GM12872 (cell line): Measurements from ENCODE around the gene CELF2.

Source experiments
- TF ChIP-seq, protein P1 (sequence below): IDR thresholded peaks from 3 replicates; pipeline ENCODE4 v1.5.1; 2011; ENCODE audit warnings: low read depth, mild to moderate bottlenecking, low read length, moderate library complexity; ENCODE audit not compliant: insufficient read depth

Gene CELF2

DNA sequence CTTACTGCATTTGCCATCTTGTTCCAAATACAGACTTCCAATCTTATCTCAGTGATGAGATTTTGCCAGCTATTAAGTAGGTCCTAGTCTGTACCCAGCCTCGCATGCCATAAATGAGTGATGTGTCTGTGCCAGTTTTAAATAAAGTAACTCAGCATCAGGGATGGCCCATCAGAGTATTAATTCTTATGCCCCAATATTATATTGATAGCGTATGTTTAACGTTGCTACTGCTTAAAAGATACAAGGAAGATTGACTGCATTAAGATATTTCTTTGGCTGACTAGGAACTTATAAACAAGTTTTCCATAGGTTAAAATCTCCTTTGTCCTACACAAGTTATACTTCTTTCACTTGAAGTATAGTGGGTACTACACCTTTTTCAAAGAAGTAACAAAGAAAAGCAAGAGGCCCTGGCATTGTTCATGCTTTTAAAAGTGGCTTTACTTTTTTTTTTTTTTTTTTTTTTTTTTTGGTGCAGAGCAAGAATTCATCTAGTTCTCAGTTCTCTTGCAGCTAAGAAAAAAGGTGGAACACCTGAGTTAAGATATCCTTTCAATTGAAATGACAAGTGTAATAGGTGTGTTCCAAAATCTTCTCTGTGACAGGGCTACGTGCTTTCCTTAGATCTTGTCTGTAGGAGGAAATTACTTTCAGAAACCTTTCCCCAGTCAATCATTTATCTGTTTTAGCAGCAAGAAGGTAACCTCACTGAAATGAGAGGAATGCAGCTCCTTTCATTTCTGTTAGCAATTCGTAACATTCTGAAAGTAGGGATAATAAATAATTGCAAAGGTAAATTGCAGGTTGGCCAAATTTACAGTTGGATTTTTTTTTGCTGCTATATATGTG, 245.0 kb downstream of the CELF2 start:
- TF ChIP-seq, protein P1, sequence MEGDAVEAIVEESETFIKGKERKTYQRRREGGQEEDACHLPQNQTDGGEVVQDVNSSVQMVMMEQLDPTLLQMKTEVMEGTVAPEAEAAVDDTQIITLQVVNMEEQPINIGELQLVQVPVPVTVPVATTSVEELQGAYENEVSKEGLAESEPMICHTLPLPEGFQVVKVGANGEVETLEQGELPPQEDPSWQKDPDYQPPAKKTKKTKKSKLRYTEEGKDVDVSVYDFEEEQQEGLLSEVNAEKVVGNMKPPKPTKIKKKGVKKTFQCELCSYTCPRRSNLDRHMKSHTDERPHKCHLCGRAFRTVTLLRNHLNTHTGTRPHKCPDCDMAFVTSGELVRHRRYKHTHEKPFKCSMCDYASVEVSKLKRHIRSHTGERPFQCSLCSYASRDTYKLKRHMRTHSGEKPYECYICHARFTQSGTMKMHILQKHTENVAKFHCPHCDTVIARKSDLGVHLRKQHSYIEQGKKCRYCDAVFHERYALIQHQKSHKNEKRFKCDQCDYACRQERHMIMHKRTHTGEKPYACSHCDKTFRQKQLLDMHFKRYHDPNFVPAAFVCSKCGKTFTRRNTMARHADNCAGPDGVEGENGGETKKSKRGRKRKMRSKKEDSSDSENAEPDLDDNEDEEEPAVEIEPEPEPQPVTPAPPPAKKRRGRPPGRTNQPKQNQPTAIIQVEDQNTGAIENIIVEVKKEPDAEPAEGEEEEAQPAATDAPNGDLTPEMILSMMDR = no peak

DNA sequence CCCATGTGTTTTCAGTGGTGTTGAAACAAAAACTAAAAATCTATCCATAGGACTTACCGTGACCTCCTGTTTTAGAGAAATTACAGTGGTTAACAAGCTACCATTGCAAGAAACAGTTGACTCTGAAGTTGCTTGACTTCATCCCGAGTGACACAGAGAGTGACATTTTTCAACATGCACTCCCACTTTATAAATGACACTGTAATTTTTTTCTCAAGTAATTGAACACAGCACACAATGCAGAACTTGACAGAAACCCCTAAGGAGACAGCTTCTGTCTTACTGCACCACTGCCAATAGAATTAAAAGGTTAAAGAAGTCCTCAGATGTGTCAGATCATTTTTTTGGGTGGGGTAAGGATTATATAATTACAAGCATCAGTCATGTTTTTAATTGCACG, 246.1 kb downstream of the CELF2 start:
- TF ChIP-seq, protein P1 = no peak

DNA sequence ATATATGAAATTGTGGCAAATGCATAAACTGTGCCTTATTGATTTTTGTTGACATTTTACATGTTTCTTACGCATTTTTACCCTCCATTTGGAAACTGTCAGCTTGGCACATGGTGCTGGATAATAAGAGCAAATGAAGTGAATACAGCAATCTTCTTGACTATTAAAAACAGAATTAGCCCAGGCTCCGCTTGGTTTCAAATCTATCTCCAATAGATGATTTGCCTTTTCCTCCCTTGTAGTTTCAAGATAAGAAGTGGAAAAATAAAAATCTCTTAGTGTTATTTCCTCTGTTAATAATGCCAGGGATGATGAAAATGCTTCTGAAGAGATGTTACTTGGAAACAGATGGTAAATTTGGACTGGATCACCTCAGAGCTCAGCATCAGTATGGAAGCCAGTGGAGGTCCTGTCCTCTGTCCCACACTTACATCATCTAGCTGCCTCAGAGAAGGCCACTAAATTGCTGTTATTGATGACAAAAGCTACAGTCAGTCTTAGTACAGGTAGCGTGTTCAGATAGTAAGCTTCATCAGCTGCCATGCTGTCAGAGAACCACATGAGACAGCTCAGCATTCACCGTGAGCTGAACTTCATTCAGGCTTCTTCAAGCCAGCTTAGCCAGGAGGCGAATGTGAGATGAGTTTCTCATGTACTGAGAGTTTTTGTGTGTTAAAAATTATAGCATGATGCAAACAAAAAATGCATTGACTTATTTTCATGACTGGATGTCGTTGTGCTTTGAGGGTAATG, 246.8 kb downstream of the CELF2 start:
- TF ChIP-seq, protein P1 = no peak

DNA sequence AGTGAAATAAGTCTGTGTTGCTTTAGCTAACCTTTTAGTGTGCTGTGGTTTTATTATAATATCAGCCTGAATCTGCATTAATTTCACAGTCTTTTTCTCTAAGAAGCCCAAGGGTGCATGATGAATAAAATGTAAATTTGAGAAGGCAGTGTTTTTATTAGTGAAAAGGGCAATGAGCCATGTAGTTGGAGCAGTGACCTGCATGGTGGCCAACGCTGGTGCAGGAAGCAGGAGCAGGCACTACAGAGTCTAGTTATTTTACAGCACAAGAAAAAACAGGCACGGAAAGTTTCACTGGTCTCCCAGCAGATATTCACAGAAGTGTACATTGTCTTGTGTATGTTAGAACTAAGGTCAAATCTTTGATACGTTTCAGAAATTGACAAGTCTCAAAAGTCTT, 247.8 kb downstream of the CELF2 start:
- TF ChIP-seq, protein P1 = no peak

DNA sequence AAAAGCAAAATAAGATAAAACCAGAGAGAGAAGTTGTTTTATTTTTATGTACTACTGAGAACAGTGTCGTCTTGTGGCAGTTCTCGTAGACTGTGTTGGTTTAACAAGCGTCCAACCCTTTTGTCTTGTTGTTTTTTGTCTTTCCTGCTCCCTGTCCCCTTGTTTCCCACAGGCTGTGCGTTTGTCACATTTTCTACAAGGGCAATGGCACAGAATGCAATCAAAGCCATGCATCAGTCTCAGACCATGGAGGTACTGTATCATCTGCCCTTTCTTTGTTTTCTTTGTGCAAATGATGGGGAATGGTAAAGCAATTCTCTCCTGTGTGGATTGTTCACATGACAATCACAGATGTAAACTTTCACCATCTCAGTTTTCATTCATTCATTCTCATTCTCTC, 248.8 kb downstream of the CELF2 start:
- TF ChIP-seq, protein P1 = no peak

DNA sequence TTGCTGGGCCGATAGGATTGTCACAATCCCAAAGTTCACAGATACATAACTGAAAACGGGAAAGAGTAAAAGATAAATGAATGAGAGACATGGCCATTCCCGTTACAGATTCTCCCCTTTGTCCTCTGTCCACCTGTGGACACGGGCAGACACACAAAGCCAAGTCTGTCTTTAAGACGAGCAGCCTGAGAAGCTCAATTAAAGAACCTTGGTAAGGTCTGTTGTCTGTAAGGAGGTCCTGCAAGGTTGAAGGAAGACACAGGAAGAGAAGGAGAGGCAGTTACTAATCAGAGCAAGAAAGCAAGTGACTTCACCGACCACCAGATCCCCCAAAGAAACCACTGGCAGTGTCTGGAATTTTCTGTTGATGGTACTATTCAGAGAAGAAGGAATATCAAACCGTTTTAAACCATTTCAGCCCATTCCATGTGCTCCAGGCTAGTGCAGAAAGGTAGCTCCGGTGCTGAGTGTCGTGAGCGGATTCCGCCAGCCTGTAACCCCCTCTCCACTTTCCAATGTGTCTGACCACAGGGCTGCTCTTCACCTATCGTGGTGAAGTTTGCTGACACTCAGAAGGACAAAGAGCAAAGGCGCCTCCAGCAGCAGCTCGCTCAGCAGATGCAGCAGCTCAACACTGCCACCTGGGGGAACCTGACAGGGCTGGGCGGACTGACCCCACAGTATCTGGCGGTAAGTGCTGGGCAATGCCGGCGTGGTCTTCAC, 252.6 kb downstream of the CELF2 start:
- TF ChIP-seq, protein P1 = peak; percentile 83

DNA sequence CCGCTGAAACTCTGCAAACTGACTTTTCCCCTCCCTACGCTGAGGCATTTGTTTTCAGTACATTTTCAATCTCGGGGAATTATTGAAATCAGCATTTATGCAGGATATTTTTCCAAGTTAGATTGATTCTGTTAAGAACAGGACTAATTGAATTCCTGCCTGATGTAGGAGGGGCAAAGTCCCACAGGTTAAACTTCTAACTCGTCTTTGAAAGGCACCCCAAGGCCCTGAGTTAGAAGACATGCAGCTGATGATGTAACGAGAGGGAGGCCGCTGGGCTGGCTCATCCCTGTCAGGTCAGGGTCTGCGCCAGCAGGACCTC, 253.1 kb downstream of the CELF2 start:
- TF ChIP-seq, protein P1 = no peak
